GM19328 (cell line): ENCODE results near the gene MAST4.

Experiments used
- ATAC-seq: cut with Tn5 transposase; IDR thresholded peaks from one replicate; pipeline ENCODE4 v1.9.1; 2021; ENCODE audit warnings: mild to moderate bottlenecking, moderate library complexity; ENCODE audit not compliant: unreplicated experiment

The MAST4 gene

GRCh38 chr5:67216564-67216963 is 620.4 kb downstream of the MAST4 start:
- no peak for ATAC-seq
